GM18526 (cell line): Measurements from ENCODE around the gene ARID3C.

Source experiments
- POLR2A ChIP-seq: IDR thresholded peaks from 3 replicates; pipeline ENCODE4 v1.6.1; 2011; ENCODE audit not compliant: insufficient read length; ENCODE audit errors: extremely low read depth

Gene ARID3C, protein sequence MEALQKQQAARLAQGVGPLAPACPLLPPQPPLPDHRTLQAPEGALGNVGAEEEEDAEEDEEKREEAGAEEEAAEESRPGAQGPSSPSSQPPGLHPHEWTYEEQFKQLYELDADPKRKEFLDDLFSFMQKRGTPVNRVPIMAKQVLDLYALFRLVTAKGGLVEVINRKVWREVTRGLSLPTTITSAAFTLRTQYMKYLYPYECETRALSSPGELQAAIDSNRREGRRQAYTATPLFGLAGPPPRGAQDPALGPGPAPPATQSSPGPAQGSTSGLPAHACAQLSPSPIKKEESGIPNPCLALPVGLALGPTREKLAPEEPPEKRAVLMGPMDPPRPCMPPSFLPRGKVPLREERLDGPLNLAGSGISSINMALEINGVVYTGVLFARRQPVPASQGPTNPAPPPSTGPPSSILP

DNA sequence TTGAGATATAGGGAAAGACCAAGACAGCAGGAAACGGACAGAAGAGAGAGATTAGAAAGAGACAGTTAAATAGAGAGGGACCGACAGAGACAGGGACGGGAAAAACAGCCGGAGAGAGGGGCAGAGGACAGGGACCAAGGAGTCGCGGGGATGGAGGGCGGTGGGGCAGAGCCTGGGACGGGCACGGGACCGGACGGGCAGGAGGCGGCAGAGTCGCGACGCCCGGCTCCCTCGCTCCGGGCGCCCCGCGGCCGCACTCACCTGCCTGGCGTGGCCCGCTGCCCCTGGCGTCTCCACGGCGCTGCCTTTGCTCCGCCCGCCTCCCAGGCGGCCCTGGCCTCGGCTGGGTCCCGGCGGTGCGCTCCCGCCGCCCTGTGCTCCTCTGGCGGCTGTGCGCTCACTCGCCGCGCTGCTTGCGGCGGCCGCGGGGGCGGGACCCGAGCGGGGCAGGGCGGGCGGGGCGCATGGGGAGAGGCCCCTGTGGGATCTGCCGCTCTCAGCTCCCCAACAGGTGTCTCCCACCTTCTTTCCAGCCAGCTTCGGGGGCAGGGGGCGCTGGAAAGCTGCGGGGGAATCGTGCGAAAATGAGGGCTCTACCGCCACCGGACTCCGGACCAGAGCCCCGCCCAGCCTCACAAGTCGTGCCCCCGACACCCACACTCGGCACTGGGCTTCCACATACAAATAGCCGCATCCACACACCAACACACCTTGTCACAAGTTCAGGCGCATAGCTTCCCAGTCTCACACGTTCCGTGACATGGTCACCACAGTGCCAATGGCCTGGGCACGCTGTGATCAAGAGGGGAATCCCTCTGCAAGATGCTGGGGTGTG is at the start of gene ARID3C:
TSS of gene ARID3C (minus strand) at position 411 of the 835 bp plus-strand sequence. CDS start 1,052 bp downstream, outside the sequence.
- TF ChIP-seq POLR2A = no peak

DNA sequence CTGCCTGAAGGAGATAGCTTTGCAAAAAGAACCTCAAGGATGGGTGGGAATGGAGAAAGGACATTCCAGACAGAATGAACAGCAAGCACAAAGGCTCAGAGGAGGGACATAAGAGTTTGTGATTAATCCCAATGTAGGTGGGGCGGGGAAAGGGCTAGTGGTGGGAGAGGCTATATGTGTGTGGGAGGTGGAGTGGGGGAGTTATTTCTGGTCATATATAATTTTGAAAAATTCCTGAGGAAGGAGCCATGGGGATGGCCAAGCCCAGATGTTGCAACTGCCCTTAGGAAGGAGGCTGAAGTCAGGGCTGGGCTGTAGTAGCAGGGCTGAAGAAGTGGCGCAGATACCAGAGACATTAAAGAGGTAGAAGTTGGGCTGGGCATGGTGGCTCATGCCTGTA is 47.0 kb upstream of the ARID3C start:
- no peak for TF ChIP-seq POLR2A

- TF ChIP-seq POLR2A = no peak
Observed at GRCh38 chr9:34675048-34675714, 46.3 kb upstream of the ARID3C start.

GRCh38 chr9:34674440-34674839 is 45.6 kb upstream of the ARID3C start:
- TF ChIP-seq POLR2A = no peak

GRCh38 chr9:34671307-34671706 is 42.4 kb upstream of the ARID3C start:
- TF ChIP-seq POLR2A = no peak

DNA sequence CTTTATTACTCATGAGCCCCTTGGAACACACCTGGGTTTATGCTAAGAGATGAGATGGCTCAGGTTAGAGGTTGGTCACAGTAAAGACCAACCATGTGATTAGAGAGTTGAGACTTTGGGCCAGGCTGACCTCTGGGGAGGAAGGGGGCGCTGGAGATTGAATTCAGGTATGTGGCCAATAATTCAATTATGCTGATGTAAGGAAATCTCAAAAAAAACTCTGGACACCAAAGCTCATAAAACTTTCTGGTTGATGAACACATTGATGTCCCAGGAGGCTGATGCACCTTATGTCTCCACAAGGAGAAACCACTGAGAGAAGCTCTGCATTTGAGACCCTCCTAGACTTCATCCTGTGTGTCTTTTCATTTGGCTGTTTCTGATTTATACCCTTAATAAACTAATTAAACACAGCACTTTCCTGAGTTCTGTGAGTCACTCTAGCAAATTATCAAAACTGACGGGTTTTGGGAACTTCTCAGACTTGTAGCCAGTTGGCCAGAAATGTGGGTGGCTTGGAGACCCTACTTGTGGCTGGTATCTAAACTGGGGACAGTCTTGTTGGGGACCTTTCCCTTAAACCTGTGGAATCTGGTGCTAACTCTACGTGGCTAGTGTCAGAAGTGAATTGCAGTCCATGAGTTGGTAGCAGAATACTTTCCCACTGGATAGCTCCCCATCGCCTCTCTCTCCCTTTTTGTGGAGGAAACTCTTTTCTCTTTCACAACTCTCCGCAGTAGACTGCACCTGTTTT is 41.1 kb upstream of the ARID3C start:
- no peak for TF ChIP-seq POLR2A

GRCh38 chr9:34665381-34666250 is 36.8 kb upstream of the ARID3C start:
- no peak for TF ChIP-seq POLR2A

DNA sequence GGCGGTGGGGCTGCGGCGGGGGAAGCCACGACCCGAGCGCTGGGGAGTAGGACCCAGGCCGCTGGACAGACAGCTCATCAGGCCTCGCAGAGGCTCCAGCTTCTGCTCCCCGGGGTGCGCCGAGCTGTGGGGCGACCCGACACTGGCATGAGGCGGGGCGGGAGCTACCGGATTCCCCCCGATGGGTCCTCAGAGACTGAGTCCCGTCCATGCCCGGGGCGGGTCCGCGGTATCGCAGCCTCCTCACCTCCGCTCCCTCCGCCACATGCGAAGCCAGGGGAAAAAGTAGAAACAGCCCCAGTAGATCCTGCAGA is 36.2 kb upstream of the ARID3C start:
- no peak for TF ChIP-seq POLR2A

DNA sequence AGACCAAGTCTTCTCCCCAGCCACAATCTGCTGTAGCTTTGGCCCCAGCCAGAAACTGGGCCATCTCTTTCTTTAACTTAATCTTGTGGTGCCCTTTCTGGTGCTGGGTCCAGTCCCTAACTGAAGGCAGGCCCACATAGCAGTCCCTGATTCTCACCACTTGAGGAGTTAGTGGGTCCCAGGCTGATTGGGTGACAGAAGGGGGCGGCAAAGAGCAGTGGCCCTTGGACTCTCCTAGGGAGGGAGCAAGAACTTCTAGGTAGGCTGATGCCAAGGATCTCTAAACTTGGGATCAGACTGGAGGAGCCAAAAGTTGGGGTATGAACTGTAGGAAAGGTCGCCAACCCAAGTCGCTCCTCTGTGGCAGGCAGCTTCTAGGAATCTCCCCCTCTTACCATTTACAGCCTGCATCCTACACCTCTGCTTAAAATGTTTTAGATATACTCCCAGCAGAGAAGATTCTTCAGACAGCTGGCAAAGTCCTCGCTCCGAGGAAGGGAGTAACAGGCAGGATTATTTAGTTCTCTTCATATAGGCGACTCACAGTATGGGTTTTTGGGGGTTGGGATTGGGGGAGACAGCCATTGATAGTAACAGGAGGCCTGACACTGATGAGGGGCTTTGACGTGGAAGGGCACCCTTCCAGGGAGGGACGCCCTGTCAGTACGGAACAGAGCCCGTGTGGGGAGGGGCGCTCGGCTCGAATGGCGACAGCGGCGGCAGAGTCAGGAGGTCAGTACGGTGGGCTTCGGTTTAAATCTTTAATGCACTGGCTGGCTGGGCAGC is 35.6 kb upstream of the ARID3C start:
- no peak for TF ChIP-seq POLR2A

- no peak for TF ChIP-seq POLR2A
Observed at GRCh38 chr9:34663303-34663605, 34.4 kb upstream of the ARID3C start.

DNA sequence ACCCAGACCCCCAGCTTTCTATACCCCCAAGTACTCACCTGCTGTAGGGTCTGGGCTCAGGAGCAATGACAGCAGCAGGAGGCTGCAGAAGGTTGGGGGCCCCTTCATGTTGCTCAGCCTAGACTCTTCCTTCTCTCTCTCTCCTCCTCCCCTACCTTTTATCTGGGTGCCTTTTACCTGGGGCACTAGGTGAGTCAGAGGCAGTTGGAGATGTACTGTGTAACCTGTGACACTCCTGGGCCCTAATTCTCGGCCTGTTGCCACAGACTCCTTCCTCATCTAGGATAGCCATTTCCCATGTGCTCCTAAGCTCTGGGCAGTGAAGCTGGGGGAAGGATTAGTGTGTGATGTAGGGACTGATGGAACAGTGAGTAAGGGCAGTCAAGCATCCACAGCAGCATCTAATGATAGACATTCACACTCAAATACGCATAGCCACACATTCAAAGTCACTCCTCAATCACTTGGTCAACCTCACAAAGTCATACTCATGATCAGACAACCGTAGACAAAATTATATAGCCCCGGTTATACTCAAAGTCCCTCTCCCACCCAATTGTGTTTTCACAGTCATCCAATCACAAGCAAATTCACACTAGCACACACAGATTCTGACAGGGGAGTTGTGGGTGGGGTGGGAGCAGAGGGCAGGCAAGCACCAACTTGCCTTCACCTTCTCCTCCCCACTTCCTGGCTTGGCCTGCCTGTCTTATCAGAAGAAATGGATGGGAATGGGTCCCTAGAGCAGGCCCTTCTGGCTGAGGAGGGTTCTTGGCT is 33.8 kb upstream of the ARID3C start, which contains the start of gene CCL27:
TSS of gene CCL27 (minus strand) at position 132 of the 777 bp plus-strand sequence. CDS start at position 108, 24 bp downstream.
- TF ChIP-seq POLR2A = no peak

DNA sequence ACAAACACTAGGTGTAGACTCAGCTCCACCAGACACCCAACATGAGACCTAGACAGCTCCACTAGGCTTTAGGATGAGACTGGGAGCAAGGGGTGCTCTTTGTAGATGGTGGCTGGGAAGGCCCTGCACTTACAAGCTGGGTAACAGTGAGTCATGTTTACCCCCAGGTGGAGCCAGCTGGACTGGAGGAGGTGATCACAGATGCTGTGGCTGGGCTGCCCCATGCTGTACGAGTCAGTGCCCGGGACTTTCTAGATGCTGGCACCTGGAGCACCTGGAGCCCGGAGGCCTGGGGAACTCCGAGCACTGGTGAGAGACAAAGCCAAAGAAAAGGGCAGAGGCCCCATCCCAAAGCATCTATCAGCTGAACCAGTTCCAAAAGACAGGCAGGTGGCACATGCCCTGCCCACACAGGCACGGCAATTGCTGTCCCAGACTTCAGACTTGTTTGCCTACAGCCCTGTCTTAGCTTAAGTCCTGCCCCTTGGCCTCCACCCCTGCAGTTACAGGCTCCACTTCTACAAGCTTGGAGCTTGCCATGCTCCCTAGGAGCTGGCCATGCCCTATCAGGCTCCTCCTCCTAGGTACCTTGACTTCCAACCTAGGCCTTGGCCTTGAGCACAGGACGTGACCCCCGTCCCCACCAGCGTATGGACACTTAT is 30.9 kb upstream of the ARID3C start:
- TF ChIP-seq POLR2A = no peak

DNA sequence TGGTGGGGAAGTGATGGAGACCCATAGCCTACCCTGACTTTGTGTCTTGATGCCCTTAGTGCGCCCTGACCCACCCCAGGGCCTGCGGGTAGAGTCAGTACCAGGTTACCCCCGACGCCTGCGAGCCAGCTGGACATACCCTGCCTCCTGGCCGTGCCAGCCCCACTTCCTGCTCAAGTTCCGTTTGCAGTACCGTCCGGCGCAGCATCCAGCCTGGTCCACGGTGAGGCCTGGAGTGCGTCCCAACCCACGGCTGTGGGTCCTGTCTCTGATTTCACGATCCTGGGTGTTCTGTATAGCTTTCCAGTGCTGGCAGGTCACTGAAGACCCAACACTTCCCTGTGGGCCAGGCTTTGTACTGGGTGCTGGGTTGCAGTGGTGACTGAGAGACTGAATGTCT is 29.6 kb upstream of the ARID3C start:
- no peak for TF ChIP-seq POLR2A

DNA sequence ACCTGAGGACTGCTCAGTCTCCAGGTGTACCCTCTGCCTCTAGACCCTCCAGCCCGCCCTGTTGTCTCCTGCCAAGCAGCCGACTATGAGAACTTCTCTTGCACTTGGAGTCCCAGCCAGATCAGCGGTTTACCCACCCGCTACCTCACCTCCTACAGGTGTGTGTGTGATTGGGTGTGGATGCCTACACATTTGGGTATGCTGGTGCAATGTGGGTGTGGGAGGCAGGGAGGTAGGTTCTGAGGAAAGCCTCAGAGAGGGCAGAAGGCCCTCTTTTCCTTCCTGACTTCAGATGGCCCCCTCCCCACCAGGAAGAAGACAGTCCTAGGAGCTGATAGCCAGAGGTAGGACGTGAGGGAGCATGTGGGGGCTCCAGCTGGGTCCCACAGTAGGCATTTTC is 28.1 kb upstream of the ARID3C start:
- TF ChIP-seq POLR2A = no peak
